Caco-2 (cell line): Measurements from ENCODE around the gene SUMF2. TPM values are rescaled to one million over a fixed set of nuclear protein-coding genes. Genes with fewer than 3 reads are reported as not detected.
"Not testable (repeated sequence)": the region's sequence is repeated elsewhere in the genome, so short reads cannot be mapped to it uniquely, and the experiment has no call there.

Experiments
- BruUV-seq: library from RNA; stranded (reverse); fragments of 400-500 nt; replicated peaks from 2 replicates; lab custom pipeline; 2021; lab: Mats Ljungman, UMichigan
- CTCF ChIA-PET: fragments of 300-600 bp; sonication (Branson Sonifier 250); formaldehyde crosslinking; loops from one replicate; lab custom pipeline; 2022; ENCODE audit warnings: antibody characterized with exemption; lab: Charles Lee
- POLR2A ChIA-PET: fragments of 300-600 bp; sonication (Branson Sonifier 250); formaldehyde crosslinking; loops from one replicate; lab custom pipeline; 2022; ENCODE audit warnings: antibody characterized with exemption; lab: Charles Lee
- DNase-seq, 2 experiments: peaks; one replicate each; pipeline versions ENCODE4 v3.0.0 to v3.0.0-alpha.2; 2020 to 2022
- H3K27me3 ChIP-seq: replicated peaks from 2 replicates; pipeline ENCODE4 v1.6.0; 2011; ENCODE audit warnings: low read length; ENCODE audit not compliant: control insufficient read depth, insufficient read depth
- H3K36me3 ChIP-seq: 2 replicates; pipeline ENCODE4 v1.5.1; 2011; ENCODE audit warnings: low read length; ENCODE audit not compliant: control insufficient read depth, insufficient read depth
- H3K4me1 ChIP-seq: fragments of 250-450 bp; sonication (Bioruptor Pico); 2 replicates; pipeline ENCODE4 v1.5.1; 2020; ENCODE audit warnings: mild to moderate bottlenecking
- H3K4me3 ChIP-seq: 2 replicates; pipeline ENCODE4 v1.5.1; 2011; ENCODE audit warnings: low read depth, mild to moderate bottlenecking, control low read depth, low read length
- H3K9me3 ChIP-seq: fragments of 250-450 bp; sonication (Bioruptor Pico); 2 replicates; pipeline ENCODE4 v1.5.1; 2020; ENCODE audit warnings: mild to moderate bottlenecking, moderate library complexity
- H3K27ac Mint-ChIP-seq: one replicate; pipeline ENCODE4 v1.8.0; 2022; ENCODE audit warnings: mixed read lengths; ENCODE audit not compliant: unreplicated experiment
- H3K27me3 Mint-ChIP-seq: one replicate; pipeline ENCODE4 v1.8.0; 2022; ENCODE audit warnings: mixed read lengths; ENCODE audit not compliant: insufficient read depth, unreplicated experiment
- H3K36me3 Mint-ChIP-seq: one replicate; pipeline ENCODE4 v1.8.0; 2022; ENCODE audit warnings: mild to moderate bottlenecking, mixed read lengths; ENCODE audit not compliant: insufficient read depth, unreplicated experiment
- H3K4me1 Mint-ChIP-seq: one replicate; pipeline ENCODE4 v1.8.0; 2022; ENCODE audit warnings: low read depth, mixed read lengths; ENCODE audit not compliant: unreplicated experiment
- H3K4me3 Mint-ChIP-seq: one replicate; pipeline ENCODE4 v1.8.0; 2022; ENCODE audit warnings: mild to moderate bottlenecking, moderate library complexity, mixed read lengths; ENCODE audit not compliant: unreplicated experiment
- H3K9me3 Mint-ChIP-seq: one replicate; pipeline ENCODE4 v1.8.0; 2022; ENCODE audit warnings: mixed read lengths; ENCODE audit not compliant: unreplicated experiment
- intact Hi-C: fragments of 100-400 bp; cut with micrococcal nuclease; formaldehyde crosslinking; loops from one replicate; pipeline ENCODE4 v1.10.0; 2022; ENCODE audit not compliant: unreplicated experiment
- total RNA-seq: library from RNA; stranded (reverse); gene quantifications from 2 replicates; pipeline ENCODE4 v1.2.3, GENCODE V29; 2022
- TF ChIP-seq, protein P1 (sequence below), 2 experiments: fragments of 200-600 bp in 1 of 2; IDR thresholded peaks; 1 replicate in 1 of 2; 2 replicates in 1 of 2; pipeline versions ENCODE4 v1.5.1 to v1.8.0; 2011 to 2022; ENCODE audit warnings: antibody characterized with exemption in 1 of 2, control low read depth in 1 of 2, inconsistent platforms in 1 of 2, low read depth in 1 of 2, low read length in 1 of 2, mild to moderate bottlenecking in 1 of 2, moderate library complexity in 1 of 2; ENCODE audit not compliant: insufficient read depth in 1 of 2, severe bottlenecking in 1 of 2, unreplicated experiment in 1 of 2

The SUMF2 gene
- total RNA-seq, 1 experiment from 2014 or later: 172 TPM

GRCh38 chr7:56110611-56111010, 46.5 kb downstream of the SUMF2 start:
- intact Hi-C loops: no loop called here
- Mint-ChIP-seq H3K36me3 (peaks cover 12% of the 10 kb centered on the region), H3K4me3 (no peak overlapping the region), H3K27me3 (no peaks in the 10 kb centered on the region), H3K9me3 (no peaks in the 10 kb centered on the region), H3K27ac (no peak overlapping the region), H3K4me1 (peaks cover 16% of the 10 kb centered on the region)
- no peaks in the 10 kb centered on the region for H3K27me3 ChIP-seq
- BruUV-seq: no TSS peak
- H3K4me1 ChIP-seq: peaks cover 18% of the 10 kb centered on the region
- no peak overlapping the region for H3K4me3 ChIP-seq
- H3K9me3 ChIP-seq: no peaks in the 10 kb centered on the region
- POLR2A ChIA-PET: no interaction called here
- H3K36me3 ChIP-seq: no peaks in the 10 kb centered on the region
- CTCF ChIA-PET: no interaction called here
- TF ChIP-seq, protein P1, sequence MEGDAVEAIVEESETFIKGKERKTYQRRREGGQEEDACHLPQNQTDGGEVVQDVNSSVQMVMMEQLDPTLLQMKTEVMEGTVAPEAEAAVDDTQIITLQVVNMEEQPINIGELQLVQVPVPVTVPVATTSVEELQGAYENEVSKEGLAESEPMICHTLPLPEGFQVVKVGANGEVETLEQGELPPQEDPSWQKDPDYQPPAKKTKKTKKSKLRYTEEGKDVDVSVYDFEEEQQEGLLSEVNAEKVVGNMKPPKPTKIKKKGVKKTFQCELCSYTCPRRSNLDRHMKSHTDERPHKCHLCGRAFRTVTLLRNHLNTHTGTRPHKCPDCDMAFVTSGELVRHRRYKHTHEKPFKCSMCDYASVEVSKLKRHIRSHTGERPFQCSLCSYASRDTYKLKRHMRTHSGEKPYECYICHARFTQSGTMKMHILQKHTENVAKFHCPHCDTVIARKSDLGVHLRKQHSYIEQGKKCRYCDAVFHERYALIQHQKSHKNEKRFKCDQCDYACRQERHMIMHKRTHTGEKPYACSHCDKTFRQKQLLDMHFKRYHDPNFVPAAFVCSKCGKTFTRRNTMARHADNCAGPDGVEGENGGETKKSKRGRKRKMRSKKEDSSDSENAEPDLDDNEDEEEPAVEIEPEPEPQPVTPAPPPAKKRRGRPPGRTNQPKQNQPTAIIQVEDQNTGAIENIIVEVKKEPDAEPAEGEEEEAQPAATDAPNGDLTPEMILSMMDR (IDR thresholded peaks at IDR 0.05; ENCODE audit: insufficient read depth in 1 of 2, low read depth in 1 of 2, low read length in 1 of 2, severe bottlenecking in 1 of 2, unreplicated experiment in 1 of 2): no peak
- DNase-seq: no peak

GRCh38 chr7:56112244-56112643, 48.2 kb downstream of the SUMF2 start:
- H3K27me3 Mint-ChIP-seq, H3K27me3 ChIP-seq, BruUV-seq, H3K36me3 Mint-ChIP-seq, H3K9me3 Mint-ChIP-seq, H3K4me3 ChIP-seq, H3K4me3 Mint-ChIP-seq, intact Hi-C loops, DNase-seq, H3K36me3 ChIP-seq, CTCF ChIA-PET, H3K27ac Mint-ChIP-seq, H3K9me3 ChIP-seq, H3K4me1 Mint-ChIP-seq, POLR2A ChIA-PET: not testable (repeated sequence)
- peaks cover 18% of the 10 kb centered on the region for H3K4me1 ChIP-seq

DNA sequence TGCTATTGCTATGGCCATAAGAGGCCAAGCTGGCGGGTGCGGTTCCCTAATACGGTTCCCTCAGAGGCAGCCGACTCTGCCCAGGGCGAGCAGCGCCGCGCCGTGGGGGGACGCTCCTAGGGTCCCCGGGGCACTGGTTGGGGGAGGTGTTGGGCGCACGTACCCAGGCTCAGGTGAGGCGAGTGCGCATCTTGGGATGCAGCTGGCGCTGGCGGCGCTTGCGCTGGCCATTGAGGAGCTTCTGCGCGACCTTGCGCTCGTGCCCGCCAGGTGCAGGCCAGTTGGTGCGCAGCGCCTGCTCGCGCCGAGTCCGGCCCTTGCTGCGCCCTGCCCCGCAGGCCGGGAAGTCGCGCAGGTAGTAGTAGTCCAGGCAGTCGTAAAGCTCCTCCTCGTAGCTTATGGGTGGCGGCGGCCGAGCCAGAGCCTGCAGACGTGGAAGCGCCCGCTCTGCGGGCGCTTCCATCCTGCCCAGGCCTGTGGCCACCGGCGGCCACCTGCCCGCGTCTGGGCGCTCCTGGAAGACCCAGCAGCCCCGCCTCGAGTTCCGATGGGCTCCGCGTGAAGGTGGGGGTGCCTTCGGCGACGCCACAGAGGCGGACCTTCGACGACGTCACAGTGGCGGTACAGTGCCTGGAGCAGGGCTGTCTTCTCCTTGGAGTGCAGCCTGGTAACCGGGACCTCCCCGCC, 51.9 kb downstream of the SUMF2 start, which contains the start of gene NUPR2:
Gene NUPR2, minus strand, starts transcription at position 566 of the 687 bp plus-strand sequence. Its CDS starts 103 bp downstream, at position 463.
- TF ChIP-seq, protein P1 (IDR thresholded peaks at IDR 0.05; ENCODE audit: insufficient read depth in 1 of 2, low read depth in 1 of 2, low read length in 1 of 2, severe bottlenecking in 1 of 2, unreplicated experiment in 1 of 2): no peak
- H3K4me3 Mint-ChIP-seq: no peak within 1 kb of the TSS
- BruUV-seq: no TSS peak
- no peaks in the 10 kb centered on the region for H3K9me3 Mint-ChIP-seq
- intact Hi-C loops: no loop called here
- DNase-seq: no peak
- no peaks in the 10 kb centered on the region for H3K27me3 Mint-ChIP-seq
- POLR2A ChIA-PET: no interaction called here
- no peaks in the 10 kb centered on the region for H3K36me3 Mint-ChIP-seq
- no peak within 1 kb of the TSS for H3K4me3 ChIP-seq
- H3K9me3 ChIP-seq: no peaks in the 10 kb centered on the region
- no peaks in the 10 kb centered on the region for H3K27me3 ChIP-seq
- CTCF ChIA-PET: no interaction called here
- H3K4me1 ChIP-seq: peaks cover 18% of the 10 kb centered on the region
- H3K36me3 ChIP-seq: no peaks in the 10 kb centered on the region
- peaks cover 7% of the 10 kb centered on the region for H3K4me1 Mint-ChIP-seq
- no peak within 1 kb of the TSS for H3K27ac Mint-ChIP-seq
